ENCODE data around the gene GNAQ.
"Not testable (repeated sequence)": the region's sequence is repeated elsewhere in the genome, so short reads cannot be mapped to it uniquely, and the experiment has no call there.

Gene GNAQ

DNA sequence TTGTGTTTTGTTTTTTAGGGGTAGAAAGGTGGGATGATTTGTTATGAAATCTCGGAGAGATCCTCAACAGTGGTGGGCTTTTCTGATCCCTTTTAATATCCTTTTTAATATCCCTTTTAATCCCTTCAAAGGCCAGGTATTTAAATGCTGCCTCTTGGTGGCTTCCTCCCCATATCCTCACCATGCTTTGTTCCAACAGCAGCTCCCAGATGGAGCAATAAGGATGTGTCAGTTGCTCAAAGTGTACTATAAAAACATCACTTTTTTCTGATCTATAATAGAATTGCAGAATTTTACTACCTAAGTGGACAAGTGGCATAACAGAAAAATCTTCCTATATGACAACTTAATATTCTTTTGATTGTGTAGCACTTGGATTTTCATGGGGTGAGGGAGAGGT, 160.1 kb downstream of the GNAQ start:
- no peak overlapping the region for H3K4me3 ChIP-seq (ENCODE audit: low read depth, low read length)
- no peaks in the 10 kb centered on the region for H3K27me3 ChIP-seq (ENCODE audit: control insufficient read depth, insufficient read depth, low read length)
- no peaks in the 10 kb centered on the region for H3K9me3 ChIP-seq (ENCODE audit: control insufficient read depth, low read length)
- TF ChIP-seq, protein P1, sequence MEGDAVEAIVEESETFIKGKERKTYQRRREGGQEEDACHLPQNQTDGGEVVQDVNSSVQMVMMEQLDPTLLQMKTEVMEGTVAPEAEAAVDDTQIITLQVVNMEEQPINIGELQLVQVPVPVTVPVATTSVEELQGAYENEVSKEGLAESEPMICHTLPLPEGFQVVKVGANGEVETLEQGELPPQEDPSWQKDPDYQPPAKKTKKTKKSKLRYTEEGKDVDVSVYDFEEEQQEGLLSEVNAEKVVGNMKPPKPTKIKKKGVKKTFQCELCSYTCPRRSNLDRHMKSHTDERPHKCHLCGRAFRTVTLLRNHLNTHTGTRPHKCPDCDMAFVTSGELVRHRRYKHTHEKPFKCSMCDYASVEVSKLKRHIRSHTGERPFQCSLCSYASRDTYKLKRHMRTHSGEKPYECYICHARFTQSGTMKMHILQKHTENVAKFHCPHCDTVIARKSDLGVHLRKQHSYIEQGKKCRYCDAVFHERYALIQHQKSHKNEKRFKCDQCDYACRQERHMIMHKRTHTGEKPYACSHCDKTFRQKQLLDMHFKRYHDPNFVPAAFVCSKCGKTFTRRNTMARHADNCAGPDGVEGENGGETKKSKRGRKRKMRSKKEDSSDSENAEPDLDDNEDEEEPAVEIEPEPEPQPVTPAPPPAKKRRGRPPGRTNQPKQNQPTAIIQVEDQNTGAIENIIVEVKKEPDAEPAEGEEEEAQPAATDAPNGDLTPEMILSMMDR (IDR thresholded peaks at IDR 0.05), result no peak
- H2AFZ ChIP-seq, result no peak overlapping the region
- no peak overlapping the region for H3K9ac ChIP-seq
- H3K4me2 ChIP-seq (ENCODE audit: low read length), result no peak overlapping the region
- H3K79me2 ChIP-seq, result peaks cover 2% of the 10 kb centered on the region
- no peaks in the 10 kb centered on the region for H3K36me3 ChIP-seq (ENCODE audit: control insufficient read depth, insufficient read depth, low read length)
- H3K4me1 ChIP-seq, result no peaks in the 10 kb centered on the region
- H3K27ac ChIP-seq, result no peak overlapping the region

DNA sequence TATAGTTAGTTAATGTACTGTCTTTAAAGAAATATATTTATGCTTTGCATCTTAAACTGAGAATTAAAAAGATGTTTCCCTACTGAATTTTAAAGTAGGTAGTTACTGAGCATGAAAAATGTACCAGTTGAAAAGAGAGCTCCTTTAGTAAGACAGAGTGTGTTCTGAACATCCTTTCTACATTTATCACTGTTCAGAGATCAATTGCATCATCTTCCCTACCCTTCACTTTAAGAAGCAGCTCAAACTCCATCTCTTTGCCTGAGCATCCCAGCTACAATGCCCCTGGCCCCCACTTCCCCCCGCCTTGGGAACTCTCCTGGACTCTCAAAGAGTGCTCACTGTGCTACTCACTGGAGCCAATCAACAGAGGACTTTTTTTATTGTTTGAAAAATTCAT, 164.7 kb downstream of the GNAQ start:
- Histone ChIP-seq H3K4me3 (ENCODE audit: low read depth, low read length) (no peak overlapping the region), H3K79me2 (no peaks in the 10 kb centered on the region), H3K36me3 (ENCODE audit: control insufficient read depth, insufficient read depth, low read length) (no peaks in the 10 kb centered on the region), H3K9ac (no peak overlapping the region), H3K4me1 (no peaks in the 10 kb centered on the region), H3K27me3 (ENCODE audit: control insufficient read depth, insufficient read depth, low read length) (no peaks in the 10 kb centered on the region), H3K4me2 (ENCODE audit: low read length) (no peak overlapping the region), H3K9me3 (ENCODE audit: control insufficient read depth, low read length) (no peaks in the 10 kb centered on the region), H3K27ac (no peak overlapping the region), H2AFZ (no peak overlapping the region)
- TF ChIP-seq, protein P1 (IDR thresholded peaks at IDR 0.05), result no peak

DNA sequence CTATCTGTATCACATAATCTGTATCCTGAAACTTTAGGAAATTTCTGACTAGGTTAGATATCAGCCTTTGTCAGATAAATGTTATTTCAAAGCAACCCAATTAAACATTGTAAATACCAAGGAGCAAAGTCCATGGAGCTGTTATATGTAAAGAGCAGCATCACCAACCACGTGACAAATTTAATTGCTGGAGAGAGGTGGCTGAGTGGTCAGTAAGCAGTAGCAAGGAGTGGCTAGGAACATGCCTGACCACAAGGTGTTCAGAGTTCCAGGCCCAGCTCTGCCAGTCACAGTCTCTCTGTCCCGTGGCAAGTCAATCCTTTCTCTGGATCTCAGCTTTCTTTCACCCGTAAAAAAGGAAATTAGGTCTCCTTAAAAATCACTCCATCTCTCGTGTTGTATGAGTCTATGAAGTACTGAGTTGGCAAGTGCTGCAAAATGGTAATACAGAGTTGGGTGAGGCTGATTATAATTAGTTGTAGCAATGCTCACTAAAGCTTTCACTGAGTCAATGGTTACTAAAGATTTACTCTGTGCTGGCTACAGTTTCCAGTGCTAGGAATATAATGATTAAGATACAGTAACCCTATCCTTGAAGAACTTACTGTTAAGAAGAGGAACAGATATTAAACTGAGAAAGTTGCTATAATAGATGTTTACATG, 166.1 kb downstream of the GNAQ start:
- Histone ChIP-seq H2AFZ (no peak overlapping the region), H3K4me1 (no peaks in the 10 kb centered on the region), H3K4me3 (ENCODE audit: low read depth, low read length) (no peak overlapping the region), H3K9ac (no peak overlapping the region), H3K27me3 (ENCODE audit: control insufficient read depth, insufficient read depth, low read length) (no peaks in the 10 kb centered on the region), H3K27ac (no peak overlapping the region), H3K4me2 (ENCODE audit: low read length) (no peak overlapping the region), H3K9me3 (ENCODE audit: control insufficient read depth, low read length) (no peaks in the 10 kb centered on the region), H3K36me3 (ENCODE audit: control insufficient read depth, insufficient read depth, low read length) (no peaks in the 10 kb centered on the region), H3K79me2 (no peaks in the 10 kb centered on the region)
- TF ChIP-seq, protein P1 (IDR thresholded peaks at IDR 0.05), result no peak

DNA sequence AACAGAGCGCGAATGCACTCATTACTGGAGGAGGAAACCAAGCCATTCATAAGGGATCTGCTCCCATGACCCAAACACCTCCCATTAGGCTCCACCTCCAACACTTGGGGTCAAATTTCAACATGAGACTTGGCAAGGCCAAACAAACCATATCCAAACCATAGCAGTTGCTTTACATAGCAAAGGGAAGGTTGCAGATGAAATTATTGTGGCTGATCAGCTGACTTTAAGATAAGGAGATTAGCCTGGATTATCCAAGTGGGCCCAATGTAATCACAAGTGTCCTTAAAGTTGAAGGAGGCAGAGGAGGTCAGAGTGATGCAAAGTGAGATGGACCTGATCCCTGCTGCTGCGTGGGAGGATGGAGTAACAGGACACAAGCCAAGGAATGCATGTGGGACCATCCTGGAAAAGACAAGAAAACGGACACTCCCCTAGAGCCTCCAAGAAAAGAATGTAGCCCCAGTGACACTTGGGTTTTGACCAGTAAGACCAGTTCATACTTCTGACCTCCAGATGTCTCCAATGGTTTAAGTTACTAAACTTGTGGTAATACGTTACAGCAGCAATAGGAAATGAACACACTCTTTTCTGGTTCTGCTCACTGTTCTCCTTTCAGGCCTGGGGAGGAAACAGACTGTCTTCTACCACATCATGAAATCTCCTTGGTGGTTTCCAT, 167.3 kb downstream of the GNAQ start:
- no peaks in the 10 kb centered on the region for H3K9me3 ChIP-seq (ENCODE audit: control insufficient read depth, low read length)
- H3K27me3 ChIP-seq (ENCODE audit: control insufficient read depth, insufficient read depth, low read length), result no peaks in the 10 kb centered on the region
- no peaks in the 10 kb centered on the region for H3K79me2 ChIP-seq
- no peak overlapping the region for H3K27ac ChIP-seq
- H3K4me1 ChIP-seq, result no peaks in the 10 kb centered on the region
- H3K9ac ChIP-seq, result no peak overlapping the region
- H2AFZ ChIP-seq, result no peak overlapping the region
- TF ChIP-seq, protein P1 (IDR thresholded peaks at IDR 0.05), result no peak
- no peak overlapping the region for H3K4me2 ChIP-seq (ENCODE audit: low read length)
- H3K36me3 ChIP-seq (ENCODE audit: control insufficient read depth, insufficient read depth, low read length), result no peaks in the 10 kb centered on the region
- H3K4me3 ChIP-seq (ENCODE audit: low read depth, low read length), result no peak overlapping the region

DNA sequence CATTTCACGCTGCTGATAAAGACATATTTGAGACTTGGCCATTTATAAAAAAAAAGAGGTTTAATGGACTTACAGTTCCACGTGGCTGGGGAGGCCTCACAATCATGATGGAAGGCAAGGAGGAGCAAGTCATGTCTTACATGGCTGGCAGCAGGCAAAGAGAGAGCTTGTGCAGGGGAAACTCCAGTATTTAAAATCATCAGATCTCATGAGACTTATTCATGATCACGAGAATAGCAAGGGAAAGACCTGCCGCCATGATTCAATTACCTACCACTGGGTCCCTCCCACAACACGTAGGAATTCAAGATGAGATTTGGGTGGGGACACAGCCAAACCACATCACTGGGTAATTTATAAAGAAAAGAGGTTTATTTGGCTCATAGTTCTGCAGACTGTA, 168.0 kb downstream of the GNAQ start:
- H3K4me3 ChIP-seq (ENCODE audit: low read depth, low read length); H3K4me1 ChIP-seq; H3K9ac ChIP-seq; H3K4me2 ChIP-seq (ENCODE audit: low read length); H3K27me3 ChIP-seq (ENCODE audit: control insufficient read depth, insufficient read depth, low read length); H3K27ac ChIP-seq; H2AFZ ChIP-seq; H3K79me2 ChIP-seq; H3K9me3 ChIP-seq (ENCODE audit: control insufficient read depth, low read length); H3K36me3 ChIP-seq (ENCODE audit: control insufficient read depth, insufficient read depth, low read length): not testable (repeated sequence)

DNA sequence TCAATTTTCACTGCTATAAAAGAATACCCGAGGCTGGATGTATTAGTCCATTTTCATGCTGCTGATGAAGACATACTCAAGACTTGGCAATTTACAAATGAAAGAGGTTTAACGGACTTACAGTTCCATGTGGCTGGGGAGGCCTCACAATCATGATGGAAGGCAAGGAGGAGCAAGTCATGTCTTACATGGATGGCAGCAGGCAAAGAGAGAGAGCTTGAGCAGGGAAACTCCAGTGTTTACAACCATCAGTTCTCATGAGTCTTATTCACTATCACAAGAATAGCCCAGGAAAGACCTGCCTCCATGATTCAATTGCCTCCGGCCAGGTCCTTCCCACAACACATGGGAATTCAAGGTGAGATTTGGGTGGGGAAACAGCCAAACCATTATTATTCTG, 170.7 kb downstream of the GNAQ start:
- not testable (repeated sequence) for H3K4me3 ChIP-seq (ENCODE audit: low read depth, low read length); H3K27me3 ChIP-seq (ENCODE audit: control insufficient read depth, insufficient read depth, low read length); H3K79me2 ChIP-seq; H3K4me1 ChIP-seq; H3K9ac ChIP-seq; H3K9me3 ChIP-seq (ENCODE audit: control insufficient read depth, low read length); H3K27ac ChIP-seq; H2AFZ ChIP-seq; H3K36me3 ChIP-seq (ENCODE audit: control insufficient read depth, insufficient read depth, low read length); H3K4me2 ChIP-seq (ENCODE audit: low read length)
